B cell (primary cell): Measurements from ENCODE around the gene SPART. TPM values are rescaled to one million over a fixed set of nuclear protein-coding genes. Genes with fewer than 3 reads are reported as not detected.

Source experiments
- ATAC-seq: fragments of 200-7000 bp; cut with Tn5 transposase; one replicate; pipeline ENCODE4 v1.10.0; 2021; ENCODE audit warnings: low read depth, mild to moderate bottlenecking, moderate number of reproducible peaks, moderate library complexity
- CTCF ChIA-PET: fragments of 350-600 bp; sonication (Branson Sonifier 250); formaldehyde crosslinking; loops from one replicate; lab custom pipeline; 2021; ENCODE audit warnings: antibody characterized with exemption, inconsistent platforms; lab: Charles Lee
- POLR2A ChIA-PET: fragments of 350-600 bp; sonication (Branson Sonifier 250); formaldehyde crosslinking; loops from one replicate; lab custom pipeline; 2021; ENCODE audit warnings: antibody characterized with exemption; lab: Charles Lee
- DNase-seq: peaks from one replicate; pipeline ENCODE4 v3.0.0; 2013
- H2AFZ ChIP-seq: 2 replicates; pipeline ENCODE4 v1.6.1; 2012; ENCODE audit warnings: mild to moderate bottlenecking, low read depth, low read length; ENCODE audit not compliant: insufficient read depth, poor library complexity, severe bottlenecking
- H3K27ac ChIP-seq, 2 donors: 1 replicate in 1 of 2; 2 replicates in 1 of 2; pipeline ENCODE4 v1.5.1; 2012 to 2013; ENCODE audit warnings: low read length in 2 of 2, mild to moderate bottlenecking in 2 of 2, moderate library complexity in 1 of 2
- H3K27me3 ChIP-seq, 4 experiments: fragments of 200-600 bp in 1 of 4; sonication (generic) in 1 of 4; replicated peaks in 1 of 4; 1 replicate in 2 of 4; 2 replicates in 2 of 4; pipeline versions ENCODE4 v1.6.1 to v1.7.0; 2013 to 2016; ENCODE audit warnings: low read length in 3 of 4, mild to moderate bottlenecking in 2 of 4, mixed read lengths in 1 of 4, moderate library complexity in 1 of 4; ENCODE audit not compliant: insufficient read depth in 4 of 4, control insufficient read depth in 3 of 4; ENCODE audit errors: control extremely low read depth in 1 of 4
- H3K36me3 ChIP-seq, 2 experiments: replicated peaks in 1 of 2; 1 replicate in 1 of 2; 2 replicates in 1 of 2; pipeline versions ENCODE4 v1.6.1 to v1.7.1; 2013; ENCODE audit warnings: low read length in 1 of 2; ENCODE audit not compliant: insufficient read depth in 2 of 2, control insufficient read depth in 1 of 2; ENCODE audit errors: control extremely low read depth in 1 of 2, extremely low read depth in 1 of 2
- H3K4me1 ChIP-seq, 2 donors: fragments of 200-600 bp in 1 of 2; sonication (generic) in 1 of 2; 1 replicate in 1 of 2; 2 replicates in 1 of 2; pipeline versions ENCODE4 v1.5.1 to v1.6.1; 2013 to 2017; ENCODE audit warnings: low read length in 2 of 2; ENCODE audit not compliant: control insufficient read depth in 2 of 2, insufficient read depth in 2 of 2
- H3K4me2 ChIP-seq: replicated peaks from 2 replicates; pipeline ENCODE3; 2012; ENCODE audit warnings: mild to moderate bottlenecking, low read depth, low read length; ENCODE audit not compliant: poor library complexity, severe bottlenecking
- H3K4me3 ChIP-seq, 5 experiments: fragments of 200-600 bp in 1 of 5; sonication (generic) in 1 of 5; 1 replicate in 3 of 5; 2 replicates in 2 of 5; pipeline versions ENCODE4 v1.5.1 to v1.7.0; 2011 to 2016; ENCODE audit warnings: low read length in 4 of 5, mild to moderate bottlenecking in 4 of 5, low read depth in 2 of 5, control low read depth in 1 of 5, moderate library complexity in 1 of 5; ENCODE audit not compliant: insufficient read depth in 1 of 5; ENCODE audit errors: control extremely low read depth in 1 of 5, extremely low read depth in 1 of 5
- H3K79me2 ChIP-seq: fragments of 200-600 bp; sonication (generic); one replicate; pipeline ENCODE4 v1.6.0; 2016; ENCODE audit warnings: low read length; ENCODE audit not compliant: control insufficient read depth, insufficient read depth
- H3K9ac ChIP-seq: fragments of 200-600 bp; sonication (generic); 2 replicates; pipeline ENCODE4 v1.6.1; 2017; ENCODE audit warnings: mild to moderate bottlenecking, low read length, moderate library complexity
- H3K9me3 ChIP-seq, 3 donors: one replicate each; pipeline versions ENCODE4 v1.6.1 to v1.7.1; 2013; ENCODE audit warnings: low read length in 2 of 3; ENCODE audit not compliant: control insufficient read depth in 2 of 3, insufficient read depth in 1 of 3; ENCODE audit errors: control extremely low read depth in 1 of 3
- H4K20me1 ChIP-seq: 2 replicates; pipeline ENCODE4 v1.6.0; 2012; ENCODE audit warnings: mild to moderate bottlenecking, low read length; ENCODE audit not compliant: insufficient read depth, control insufficient read depth, poor library complexity, severe bottlenecking
- H3K27ac Mint-ChIP-seq: one replicate; pipeline ENCODE4 v1.8.0; 2021; ENCODE audit warnings: mixed read lengths
- H3K27me3 Mint-ChIP-seq: one replicate; pipeline ENCODE4 v1.8.0; 2021; ENCODE audit warnings: mixed read lengths
- H3K4me1 Mint-ChIP-seq: one replicate; pipeline ENCODE4 v1.8.0; 2021; ENCODE audit warnings: mixed read lengths
- H3K4me3 Mint-ChIP-seq: one replicate; pipeline ENCODE4 v1.8.0; 2021; ENCODE audit warnings: mixed read lengths
- H3K9me3 Mint-ChIP-seq: one replicate; pipeline ENCODE4 v1.8.0; 2022; ENCODE audit warnings: mixed read lengths; ENCODE audit not compliant: insufficient read depth
- CTCF ChIP-seq: fragments of 200-600 bp; IDR thresholded peaks from one replicate; pipeline ENCODE4 v1.8.0; 2022; ENCODE audit warnings: antibody characterized with exemption, mild to moderate bottlenecking
- EZH2 ChIP-seq: IDR thresholded peaks from 2 replicates; pipeline ENCODE4 v1.6.1; 2012; ENCODE audit warnings: borderline replicate concordance, low read depth, mild to moderate bottlenecking, moderate library complexity, low read length; ENCODE audit not compliant: insufficient read depth, poor library complexity, severe bottlenecking
- WGBS: methylation state at CpG from one replicate; pipeline ENCODE4 v1.1.5; 2013; ENCODE audit warnings: missing lambda C conversion rate; ENCODE audit not compliant: insufficient coverage; 5-methylcytosine and 5-hydroxymethylcytosine counted together
- intact Hi-C: fragments of 100-400 bp; cut with micrococcal nuclease; formaldehyde crosslinking; loops from one replicate; pipeline ENCODE4 v1.10.0; 2022
- polyA plus RNA-seq: library from polyadenylated mRNA; depleted of rRNA; stranded (reverse); fragments of >200 nt; gene quantifications from 2 replicates; pipeline ENCODE4 v1.2.3, GENCODE V29; 2012
- total RNA-seq, 2 donors: library from RNA; stranded (reverse); fragments of 120-200 nt in 1 of 2; gene quantifications; 1 replicate in 1 of 2; 2 replicates in 1 of 2; pipeline versions ENCODE4 v1.2.3 to v1.2.4, GENCODE V29; 2013 to 2022

Gene SPART
- total and polyA plus RNA-seq, 2 donors (not counting 1 experiment from before 2014, with no cell fraction given), result 10.1 to 20.8 TPM

- H3K27ac Mint-ChIP-seq, result no peak overlapping the region
Observed at GRCh38 chr13:36344173-36344572, 2.0 kb downstream of the SPART start.

GRCh38 chr13:36343766-36344165, 2.4 kb downstream of the SPART start:
- no peak overlapping the region for H3K27ac Mint-ChIP-seq
- DNase-seq (no peak), ATAC-seq (no peak)
- Histone ChIP-seq H3K9me3 (no peaks in the 10 kb centered on the region), H3K4me3 (no peak overlapping the region), H3K79me2 (peaks cover 41% of the 10 kb centered on the region), H4K20me1 (peaks cover under 1% of the 10 kb centered on the region), H3K4me2 (no peak overlapping the region), H3K9ac (no peak overlapping the region), H3K27ac (no peak overlapping the region), H3K27me3 (no peaks in the 10 kb centered on the region), H3K36me3 (no peaks in the 10 kb centered on the region), H3K4me1 (peaks cover 10 to 16% of the 10 kb centered on the region in 2 donors), H2AFZ (no peak overlapping the region)
- ChIA-PET CTCF (interaction anchor here (1.0 kb wide), 1 partner anchor 11 kb away, joined by 4 read pairs; no protein-coding TSS in a partner anchor), POLR2A (no interaction called here)
- peaks cover 24% of the 10 kb centered on the region for H3K4me1 Mint-ChIP-seq
- H3K9me3 Mint-ChIP-seq, result no peaks in the 10 kb centered on the region
- H3K4me3 Mint-ChIP-seq, result no peak overlapping the region
- TF ChIP-seq EZH2 (no peak), CTCF (no peak)
- no CpG with 5 or more reads among the region's 3 CpGs for WGBS
- intact Hi-C loops, result loop anchor here (2.0 kb wide), 1 partner anchor 715 kb away; the partner anchor contains the start of gene SUPT20H
- peaks cover 14% of the 10 kb centered on the region for H3K27me3 Mint-ChIP-seq

More at GRCh38 chr13:36344173-36344572, 2.0 kb downstream of the SPART start:
- Histone ChIP-seq H3K9ac (no peak overlapping the region), H3K4me2 (no peak overlapping the region), H3K27me3 (no peaks in the 10 kb centered on the region), H4K20me1 (no peaks in the 10 kb centered on the region), H3K9me3 (no peaks in the 10 kb centered on the region), H3K4me1 (peaks cover 10 to 16% of the 10 kb centered on the region in 2 donors), H3K36me3 (no peaks in the 10 kb centered on the region), H3K27ac (no peak overlapping the region), H2AFZ (no peak overlapping the region), H3K4me3 (no peak overlapping the region), H3K79me2 (peaks cover 37% of the 10 kb centered on the region)
- intact Hi-C loops, result loop anchor here (2.0 kb wide), 1 partner anchor 715 kb away; the partner anchor contains the start of gene SUPT20H
- H3K27me3 Mint-ChIP-seq, result peaks cover 14% of the 10 kb centered on the region
- H3K4me1 Mint-ChIP-seq, result peaks cover 24% of the 10 kb centered on the region
- no peak for ATAC-seq
- DNase-seq, result no peak
- no CpG with 5 or more reads among the region's 6 CpGs for WGBS
- H3K4me3 Mint-ChIP-seq, result peak overlapping the region; percentile 9
- ChIA-PET POLR2A (no interaction called here), CTCF (interaction anchor here (1.0 kb wide), 1 partner anchor 12 kb away, joined by 4 read pairs; no protein-coding TSS in a partner anchor)
- H3K9me3 Mint-ChIP-seq, result no peaks in the 10 kb centered on the region
- TF ChIP-seq CTCF (no peak), EZH2 (no peak)
